A673 (cell line): ENCODE results near the gene VOPP1. TPM values are rescaled to one million over a fixed set of nuclear protein-coding genes. Genes with fewer than 3 reads are reported as not detected.

Source experiments
- BruUV-seq: library from RNA; stranded (reverse); fragments of 400-500 nt; replicated peaks from 2 replicates; lab custom pipeline; 2021; lab: Mats Ljungman, UMichigan
- CTCF ChIA-PET: fragments of 300-600 bp; sonication (Branson Sonifier 250); formaldehyde crosslinking; loops from one replicate; lab custom pipeline; 2022; ENCODE audit warnings: antibody characterized with exemption; lab: Charles Lee
- POLR2A ChIA-PET: fragments of 300-600 bp; sonication (Branson Sonifier 250); formaldehyde crosslinking; loops from one replicate; lab custom pipeline; 2022; ENCODE audit warnings: antibody characterized with exemption; ENCODE audit not compliant: low non-redundant PET; lab: Charles Lee
- DNase-seq: peaks from one replicate; pipeline ENCODE4 v3.0.0-alpha.2; 2015; ENCODE audit warnings: low spot score
- H3K27ac ChIP-seq: fragments of 200-600 bp; sonication (generic); 2 replicates; pipeline ENCODE4 v1.5.1; 2016; ENCODE audit warnings: mixed run types, low read depth, mild to moderate bottlenecking, mixed read lengths, antibody characterized with exemption, low read length; ENCODE audit not compliant: poor library complexity, severe bottlenecking
- H3K27me3 ChIP-seq: fragments of 200-600 bp; sonication (generic); replicated peaks from 2 replicates; pipeline ENCODE4 v1.6.1; 2017; ENCODE audit warnings: mixed run types, low read depth, mild to moderate bottlenecking, mixed read lengths, antibody characterized with exemption, low read length; ENCODE audit not compliant: insufficient read depth, poor library complexity
- H3K36me3 ChIP-seq: fragments of 200-600 bp; sonication (generic); 2 replicates; pipeline ENCODE4 v1.6.1; 2016; ENCODE audit warnings: mixed run types, mild to moderate bottlenecking, mixed read lengths, antibody characterized with exemption, low read length; ENCODE audit not compliant: insufficient read depth, poor library complexity, severe bottlenecking
- H3K4me1 ChIP-seq: fragments of 200-600 bp; sonication (generic); 2 replicates; pipeline ENCODE4 v1.6.1; 2017; ENCODE audit warnings: mixed run types, mild to moderate bottlenecking, mixed read lengths, antibody characterized with exemption, low read length; ENCODE audit not compliant: insufficient read depth, poor library complexity, severe bottlenecking
- H3K4me3 ChIP-seq: fragments of 200-600 bp; sonication (generic); 2 replicates; pipeline ENCODE4 v1.5.1; 2016; ENCODE audit warnings: low read depth, mixed run types, mild to moderate bottlenecking, mixed read lengths, low read length; ENCODE audit not compliant: poor library complexity, severe bottlenecking
- H3K9me3 ChIP-seq: fragments of 200-600 bp; sonication (generic); 2 replicates; pipeline ENCODE4 v1.6.1; 2016; ENCODE audit warnings: mixed run types, low read depth, mild to moderate bottlenecking, mixed read lengths, antibody characterized with exemption, low read length; ENCODE audit not compliant: poor library complexity, severe bottlenecking
- CTCF ChIP-seq: fragments of 300-800, 200-600 bp; sonication (generic); conservative IDR thresholded peaks from 2 replicates; pipeline ENCODE4 v1.5.1; 2017; ENCODE audit warnings: low read depth, mild to moderate bottlenecking, antibody characterized with exemption, low read length, moderate library complexity, mixed read lengths
- EZH2 ChIP-seq: fragments of 200-600 bp; sonication (generic); IDR thresholded peaks from 2 replicates; pipeline ENCODE4 v1.6.1; 2017; ENCODE audit warnings: borderline replicate concordance, low read depth, mild to moderate bottlenecking, mixed read lengths, antibody characterized with exemption, low read length; ENCODE audit not compliant: poor library complexity, severe bottlenecking
- intact Hi-C: fragments of 100-400 bp; cut with micrococcal nuclease; formaldehyde crosslinking; loops from one replicate; pipeline ENCODE4 v1.10.0; 2022; ENCODE audit not compliant: unreplicated experiment
- total RNA-seq: library from RNA; stranded (reverse); gene quantifications from 2 replicates; pipeline ENCODE4 v1.2.3, GENCODE V29; 2021

Gene VOPP1
- total RNA-seq, 1 experiment from 2014 or later, result 49.6 TPM

GRCh38 chr7:55425141-55425752 lies 147.1 kb downstream of the VOPP1 start:
- intact Hi-C loops, result no loop called here
- H3K4me1 ChIP-seq, result no peaks in the 10 kb centered on the region
- POLR2A ChIA-PET, result no interaction called here
- BruUV-seq, result no TSS peak
- H3K27me3 ChIP-seq, result no peaks in the 10 kb centered on the region
- no peak overlapping the region for H3K4me3 ChIP-seq
- DNase-seq, result no peak
- H3K27ac ChIP-seq, result no peak overlapping the region
- CTCF ChIA-PET, result no interaction called here
- H3K9me3 ChIP-seq, result no peaks in the 10 kb centered on the region
- no peak for TF ChIP-seq CTCF
- TF ChIP-seq EZH2, result no peak
- no peaks in the 10 kb centered on the region for H3K36me3 ChIP-seq

- ChIA-PET POLR2A (no interaction called here), CTCF (no interaction called here)
- Histone ChIP-seq H3K36me3 (no peaks in the 10 kb centered on the region), H3K27ac (no peak overlapping the region), H3K4me1 (no peaks in the 10 kb centered on the region), H3K9me3 (no peaks in the 10 kb centered on the region), H3K4me3 (no peak overlapping the region), H3K27me3 (no peaks in the 10 kb centered on the region)
- intact Hi-C loops, result no loop called here
- TF ChIP-seq CTCF, result no peak
- no peak for TF ChIP-seq EZH2
- no TSS peak for BruUV-seq
- DNase-seq, result no peak
These were observed 148.4 kb downstream of the VOPP1 start for GRCh38 chr7:55423891-55424290.

- Histone ChIP-seq H3K27me3 (no peaks in the 10 kb centered on the region), H3K36me3 (no peaks in the 10 kb centered on the region), H3K27ac (no peak overlapping the region), H3K4me1 (no peaks in the 10 kb centered on the region), H3K9me3 (no peaks in the 10 kb centered on the region), H3K4me3 (no peak overlapping the region)
- CTCF ChIA-PET, result no interaction called here
- POLR2A ChIA-PET, result no interaction called here
- no TSS peak for BruUV-seq
- no peak for TF ChIP-seq CTCF
- TF ChIP-seq EZH2, result no peak
- no peak for DNase-seq
- intact Hi-C loops, result no loop called here
These were observed 149.0 kb downstream of the VOPP1 start for GRCh38 chr7:55423277-55423711.

Other genes starting within 250 kb of the VOPP1 start
- 14.0 and 21.3 TPM in 2 replicates for gene LANCL2, start 207.2 kb downstream of the VOPP1 start, total RNA-seq